Chondrocyte (in vitro differentiated cells): ENCODE data around the gene TANC1. TPM values are rescaled to one million over a fixed set of nuclear protein-coding genes. Genes with fewer than 3 reads are reported as not detected.

Experiments used
- DNase-seq: peaks from one replicate; pipeline ENCODE4 v3.0.0; 2021; ENCODE audit warnings: mixed read lengths, low spot score
- H3K27ac Mint-ChIP-seq: one replicate; pipeline ENCODE4 v1.8.0; 2021; ENCODE audit warnings: mild to moderate bottlenecking, moderate library complexity, mixed read lengths; ENCODE audit not compliant: unreplicated experiment
- H3K27me3 Mint-ChIP-seq: 2 replicates; pipeline ENCODE4 v1.8.0; 2021; ENCODE audit warnings: low read depth, mixed read lengths
- H3K36me3 Mint-ChIP-seq: 2 replicates; pipeline ENCODE4 v1.8.0; 2021; ENCODE audit warnings: low read depth, mixed read lengths
- H3K4me1 Mint-ChIP-seq: 2 replicates; pipeline ENCODE4 v1.8.0; 2021; ENCODE audit warnings: low read depth, mild to moderate bottlenecking, mixed read lengths
- H3K4me3 Mint-ChIP-seq: one replicate; pipeline ENCODE4 v1.8.0; 2021; ENCODE audit warnings: mild to moderate bottlenecking, moderate library complexity, mixed read lengths; ENCODE audit not compliant: unreplicated experiment
- H3K9me3 Mint-ChIP-seq: 2 replicates; pipeline ENCODE4 v1.8.0; 2021; ENCODE audit warnings: low read depth, mixed read lengths
- CTCF ChIP-seq: fragments of 200-600 bp; sonication (generic); IDR thresholded peaks from 2 replicates; pipeline ENCODE4 v1.5.0; 2021; ENCODE audit warnings: antibody characterized with exemption, mild to moderate bottlenecking, moderate library complexity
- total RNA-seq: library from RNA; stranded (reverse); gene quantifications from 3 replicates; pipeline ENCODE4 v1.2.1, GENCODE V29; 2021

The TANC1 gene
- total RNA-seq, 1 donor from 2014 or later = 29.5 TPM

GRCh38 chr2:159262904-159263303, 294.5 kb downstream of the TANC1 start:
- TF ChIP-seq CTCF = no peak
- H3K9me3 Mint-ChIP-seq = no peaks in the 10 kb centered on the region
- no peak for DNase-seq
- peaks cover 23% of the 10 kb centered on the region for H3K4me1 Mint-ChIP-seq
- H3K36me3 Mint-ChIP-seq = peaks cover 1% of the 10 kb centered on the region
- no peaks in the 10 kb centered on the region for H3K27me3 Mint-ChIP-seq
- H3K4me3 Mint-ChIP-seq = no peak overlapping the region
- H3K27ac Mint-ChIP-seq = no peak overlapping the region

GRCh38 chr2:159265171-159265576, 296.7 kb downstream of the TANC1 start:
- Mint-ChIP-seq H3K27ac (no peak overlapping the region), H3K4me3 (no peak overlapping the region), H3K27me3 (no peaks in the 10 kb centered on the region), H3K4me1 (peaks cover 23% of the 10 kb centered on the region), H3K9me3 (no peaks in the 10 kb centered on the region), H3K36me3 (peaks cover 1% of the 10 kb centered on the region)
- no peak for DNase-seq
- TF ChIP-seq CTCF = no peak

GRCh38 chr2:159266554-159266953, 298.1 kb downstream of the TANC1 start:
- Mint-ChIP-seq H3K27me3 (no peaks in the 10 kb centered on the region), H3K4me3 (no peak overlapping the region), H3K4me1 (peaks cover 23% of the 10 kb centered on the region), H3K36me3 (peaks cover 1% of the 10 kb centered on the region), H3K9me3 (no peaks in the 10 kb centered on the region), H3K27ac (no peak overlapping the region)
- no peak for DNase-seq
- TF ChIP-seq CTCF = no peak

- no peak overlapping the region for H3K27ac Mint-ChIP-seq
- H3K4me3 Mint-ChIP-seq = no peak overlapping the region
- no peak for TF ChIP-seq CTCF
- H3K36me3 Mint-ChIP-seq = no peaks in the 10 kb centered on the region
- H3K27me3 Mint-ChIP-seq = no peaks in the 10 kb centered on the region
- no peaks in the 10 kb centered on the region for H3K9me3 Mint-ChIP-seq
- DNase-seq = no peak
- H3K4me1 Mint-ChIP-seq = peaks cover 18% of the 10 kb centered on the region
These were observed 299.5 kb downstream of the TANC1 start for GRCh38 chr2:159267921-159268320.

- TF ChIP-seq CTCF = no peak
- peaks cover 7% of the 10 kb centered on the region for H3K36me3 Mint-ChIP-seq
- H3K4me1 Mint-ChIP-seq = peaks cover 11% of the 10 kb centered on the region
- no peak overlapping the region for H3K4me3 Mint-ChIP-seq
- H3K9me3 Mint-ChIP-seq = no peaks in the 10 kb centered on the region
- no peaks in the 10 kb centered on the region for H3K27me3 Mint-ChIP-seq
- DNase-seq = no peak
- no peak overlapping the region for H3K27ac Mint-ChIP-seq
These were observed 302.4 kb downstream of the TANC1 start for GRCh38 chr2:159270744-159271379.
